GM19468 (cell line): ENCODE data around the gene TNNC2.
"Not testable (repeated sequence)": the region's sequence is repeated elsewhere in the genome, so short reads cannot be mapped to it uniquely, and the experiment has no call there.

Experiments
- ATAC-seq: cut with Tn5 transposase; IDR thresholded peaks from one replicate; pipeline ENCODE4 v1.9.1; 2021; ENCODE audit warnings: mild to moderate bottlenecking, moderate library complexity, moderate number of reproducible peaks; ENCODE audit not compliant: unreplicated experiment; ENCODE audit errors: extremely low read depth

Gene TNNC2

DNA sequence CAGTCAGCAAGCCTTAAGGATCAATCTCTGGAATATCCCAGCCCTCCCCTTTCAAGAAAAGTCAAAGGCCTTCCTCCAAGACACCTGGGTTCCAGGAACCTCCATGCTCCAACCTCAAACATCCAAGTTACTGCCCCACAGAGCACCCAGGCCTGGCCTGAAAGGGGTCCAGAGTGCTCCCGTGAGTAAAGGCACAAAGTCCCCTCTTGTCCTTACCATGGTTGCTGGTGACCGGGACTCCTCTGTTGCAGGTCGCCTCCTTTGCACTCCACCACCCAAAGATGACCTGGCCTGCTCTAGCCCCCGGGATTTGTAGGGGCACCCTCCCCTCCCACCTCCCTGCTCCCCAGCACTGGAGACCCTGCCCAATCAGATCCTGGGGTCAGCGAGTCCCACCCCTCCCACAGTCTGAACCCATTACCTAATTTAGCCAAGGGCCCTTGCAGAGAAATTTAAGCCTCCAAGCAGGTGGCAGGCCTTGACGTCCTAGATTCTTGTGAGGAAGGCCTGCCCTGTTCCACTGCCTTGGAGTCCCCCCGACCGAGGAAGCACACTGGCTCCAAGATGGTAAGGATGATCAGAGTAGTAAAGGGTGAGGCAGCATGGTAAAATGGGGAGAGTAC, at the start of gene TNNC2:
TSS of gene TNNC2 (minus strand) at position 283 of the 623 bp plus-strand sequence. CDS start at position 219, 64 bp downstream.
- no peak for ATAC-seq

DNA sequence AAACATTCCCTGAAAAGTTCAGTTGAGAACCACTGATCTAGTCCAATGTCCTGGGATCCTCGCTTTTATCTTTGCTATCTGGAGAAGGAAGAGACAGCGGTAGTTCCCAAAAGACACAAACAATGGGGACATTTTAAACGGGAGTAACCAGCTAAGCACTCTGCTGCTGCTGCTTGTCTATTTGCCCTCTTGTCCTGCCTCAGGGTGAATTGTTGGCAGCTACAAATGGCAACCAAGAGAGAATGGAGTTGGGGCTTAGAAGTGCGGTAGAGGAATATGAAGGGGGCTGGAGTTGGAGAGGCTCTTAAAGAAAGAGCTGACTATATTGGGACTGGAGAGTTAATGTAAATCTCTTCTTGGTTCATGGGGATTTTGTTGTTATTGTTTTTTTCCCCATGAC, 47.5 kb upstream of the TNNC2 start:
- ATAC-seq = no peak

DNA sequence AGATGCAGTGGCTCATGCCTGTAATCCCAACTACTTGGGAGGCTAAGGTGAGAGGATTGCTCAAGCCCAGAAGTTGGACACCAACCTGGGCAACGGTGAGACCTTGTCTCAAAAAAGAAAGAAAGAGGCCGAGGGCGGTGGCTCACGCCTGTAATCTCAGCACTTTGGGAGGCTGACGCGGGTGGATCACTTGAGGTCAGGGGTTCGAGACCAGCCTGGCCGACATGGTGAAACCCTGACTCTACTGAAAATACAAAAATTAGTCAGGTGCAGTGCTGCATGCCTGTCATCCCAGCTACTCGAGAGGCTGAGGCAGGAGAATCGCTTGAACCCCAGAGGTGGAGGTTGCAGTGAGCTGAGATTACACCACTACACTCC, 47.0 kb upstream of the TNNC2 start:
- ATAC-seq = not testable (repeated sequence)

DNA sequence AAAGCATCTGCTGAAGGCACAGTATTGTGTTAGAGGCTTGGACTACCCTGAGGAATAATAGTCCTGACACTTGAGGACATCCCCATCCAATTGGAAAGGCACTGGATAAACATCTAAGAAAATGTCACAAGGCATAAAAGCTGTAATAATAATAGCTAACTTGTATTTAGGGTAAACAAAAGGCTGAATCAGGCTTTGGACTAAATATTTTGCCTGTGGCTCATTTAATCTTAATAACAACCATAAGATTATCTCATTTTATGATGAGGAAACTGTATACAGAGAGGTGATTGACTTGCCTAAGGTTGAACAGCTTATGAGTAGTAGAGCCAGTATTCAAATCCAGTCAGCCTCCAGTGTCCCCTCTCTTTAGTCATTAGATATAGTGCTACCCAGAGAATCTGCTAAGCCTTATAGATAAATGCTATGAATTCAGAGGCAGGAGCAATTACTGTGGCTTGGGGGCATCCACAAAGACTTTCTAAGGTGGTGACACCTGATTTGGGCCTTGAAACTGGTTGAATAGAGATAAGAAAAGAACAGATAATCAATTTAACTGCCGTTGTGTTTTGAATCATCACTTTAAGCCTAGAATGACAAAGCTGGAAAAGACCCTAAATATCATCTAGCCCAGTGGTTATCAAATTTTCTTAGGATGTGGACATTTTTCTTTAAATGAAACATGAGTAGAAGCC, 46.4 kb upstream of the TNNC2 start:
- ATAC-seq = no peak

DNA sequence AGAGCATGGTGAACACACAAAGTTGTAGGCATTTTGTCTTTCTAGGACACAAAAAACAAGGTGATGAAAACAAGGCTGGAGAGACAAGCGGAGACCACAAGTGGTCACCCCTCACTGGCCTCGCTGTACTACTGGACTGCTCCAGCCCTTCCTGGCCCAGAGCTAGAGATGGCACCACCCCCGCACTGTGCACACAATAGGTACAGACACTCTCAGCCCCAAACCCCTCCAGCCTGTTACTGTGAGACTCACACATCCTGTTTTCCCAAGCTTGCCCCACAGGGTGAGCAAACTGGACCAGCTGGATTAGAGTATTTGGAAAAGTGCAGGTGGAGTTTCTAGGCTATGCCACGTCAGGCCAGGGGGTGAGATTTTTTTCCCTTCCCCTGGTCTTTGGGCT, 45.5 kb upstream of the TNNC2 start:
- ATAC-seq = no peak

DNA sequence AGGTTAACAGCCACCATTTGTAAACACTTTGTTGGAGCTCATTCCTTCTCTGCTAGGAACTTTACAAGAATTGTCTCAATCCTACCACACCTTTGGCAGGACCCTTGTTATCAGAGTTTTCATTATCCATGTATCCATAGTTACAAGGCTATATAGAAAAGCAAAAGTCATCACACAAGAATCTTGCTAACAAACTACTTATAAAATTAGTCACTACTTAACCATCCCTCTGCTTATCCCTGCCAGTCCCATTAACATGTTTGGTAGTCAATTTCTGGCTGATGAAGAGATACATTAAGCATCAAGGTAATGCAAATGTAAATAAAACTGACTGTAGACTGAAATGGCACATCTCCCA, 40.7 kb upstream of the TNNC2 start:
- ATAC-seq = no peak

DNA sequence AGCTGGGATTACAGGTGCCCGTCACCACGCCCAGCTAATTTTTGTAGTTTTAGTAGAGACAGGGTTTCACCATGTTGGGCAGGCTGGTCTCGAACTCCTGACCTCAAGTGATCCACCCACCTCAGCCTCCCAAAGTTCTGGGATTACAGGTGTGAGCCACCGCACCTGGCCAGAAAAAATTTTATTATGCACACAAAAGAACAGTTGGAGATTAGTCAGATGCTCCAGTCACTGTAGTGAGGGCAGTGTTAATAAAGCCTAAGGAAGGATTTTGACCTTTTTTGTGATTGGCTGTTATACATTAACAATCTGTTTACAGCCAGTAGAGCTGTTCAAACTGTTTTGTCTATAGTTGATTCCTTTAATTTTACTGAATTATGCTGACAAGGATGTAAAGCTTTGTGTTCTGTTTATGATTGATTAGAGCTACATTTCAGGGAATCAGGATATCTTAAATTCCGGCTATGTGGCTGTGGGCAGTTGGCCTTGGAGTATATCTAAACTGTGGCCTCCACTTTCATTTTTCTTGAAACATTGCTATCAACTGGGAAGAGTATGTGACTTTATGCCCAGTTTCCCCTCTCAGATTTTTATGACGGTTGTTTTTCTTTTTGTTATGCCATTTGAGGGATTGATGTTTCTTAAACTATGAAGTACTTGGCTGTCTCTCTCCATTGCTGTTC, 40.2 kb upstream of the TNNC2 start:
- ATAC-seq = no peak

DNA sequence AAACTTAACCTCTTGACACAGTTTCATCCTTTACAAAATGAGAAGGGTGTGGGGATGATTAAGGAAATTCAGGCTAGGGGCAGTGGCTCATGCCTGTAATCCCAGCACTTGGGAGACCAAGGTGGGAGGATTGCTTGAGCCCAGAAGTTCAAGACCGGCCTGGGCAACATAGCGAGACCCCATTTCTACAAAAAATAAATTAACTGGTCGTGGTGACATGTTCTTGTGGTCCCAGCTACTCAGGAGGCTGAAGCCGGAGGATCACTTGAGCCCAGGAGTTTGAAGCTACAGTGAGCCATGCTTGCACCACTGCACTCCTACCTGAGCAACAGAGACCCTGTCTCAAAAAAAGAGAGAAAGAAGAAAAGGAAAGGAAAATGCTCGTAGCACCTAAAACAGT, 39.3 kb upstream of the TNNC2 start:
- ATAC-seq = no peak

DNA sequence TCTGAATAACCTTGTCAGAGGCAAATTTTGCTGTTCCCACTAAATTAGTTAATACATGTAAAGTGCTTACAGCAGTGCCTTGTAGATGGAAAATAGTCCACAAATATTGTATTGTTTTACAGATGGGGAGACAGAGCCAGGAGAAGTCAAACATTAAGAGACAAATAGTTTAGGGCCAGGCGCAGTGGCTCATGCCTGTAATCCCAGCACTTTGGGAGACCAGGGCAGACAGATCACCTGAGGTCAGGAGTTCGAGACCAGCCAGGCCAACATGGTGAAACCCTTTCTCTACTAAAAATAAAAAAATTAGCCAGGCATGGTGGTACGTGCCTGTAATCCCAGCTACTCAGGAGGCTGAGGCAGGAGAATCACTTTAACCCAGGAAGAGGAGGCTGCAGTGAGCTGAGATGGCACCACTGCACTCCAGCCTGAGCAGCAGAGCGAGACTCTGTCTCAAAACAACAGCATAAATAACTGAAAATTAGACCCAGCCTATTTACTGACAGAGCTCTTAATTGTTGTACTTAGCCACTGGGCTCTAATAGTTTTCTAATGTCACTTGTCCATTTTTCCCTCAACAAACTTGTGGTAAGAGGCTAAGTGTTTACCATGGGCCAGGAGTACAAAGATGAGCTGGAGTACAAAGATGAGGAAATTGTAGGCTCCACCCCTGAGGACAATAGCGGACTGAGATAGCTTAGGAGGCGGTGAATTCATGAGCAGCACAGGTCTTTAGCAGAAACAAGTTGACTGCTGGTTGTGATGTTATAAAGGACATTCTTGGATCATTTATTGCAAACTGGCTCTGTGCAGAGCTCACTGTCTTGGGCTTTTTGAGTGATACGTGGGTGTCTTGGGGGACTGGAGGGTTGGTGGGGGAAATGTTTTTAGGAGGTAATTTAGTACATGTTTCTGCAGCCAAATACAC, 36.7 kb upstream of the TNNC2 start:
- no peak for ATAC-seq

DNA sequence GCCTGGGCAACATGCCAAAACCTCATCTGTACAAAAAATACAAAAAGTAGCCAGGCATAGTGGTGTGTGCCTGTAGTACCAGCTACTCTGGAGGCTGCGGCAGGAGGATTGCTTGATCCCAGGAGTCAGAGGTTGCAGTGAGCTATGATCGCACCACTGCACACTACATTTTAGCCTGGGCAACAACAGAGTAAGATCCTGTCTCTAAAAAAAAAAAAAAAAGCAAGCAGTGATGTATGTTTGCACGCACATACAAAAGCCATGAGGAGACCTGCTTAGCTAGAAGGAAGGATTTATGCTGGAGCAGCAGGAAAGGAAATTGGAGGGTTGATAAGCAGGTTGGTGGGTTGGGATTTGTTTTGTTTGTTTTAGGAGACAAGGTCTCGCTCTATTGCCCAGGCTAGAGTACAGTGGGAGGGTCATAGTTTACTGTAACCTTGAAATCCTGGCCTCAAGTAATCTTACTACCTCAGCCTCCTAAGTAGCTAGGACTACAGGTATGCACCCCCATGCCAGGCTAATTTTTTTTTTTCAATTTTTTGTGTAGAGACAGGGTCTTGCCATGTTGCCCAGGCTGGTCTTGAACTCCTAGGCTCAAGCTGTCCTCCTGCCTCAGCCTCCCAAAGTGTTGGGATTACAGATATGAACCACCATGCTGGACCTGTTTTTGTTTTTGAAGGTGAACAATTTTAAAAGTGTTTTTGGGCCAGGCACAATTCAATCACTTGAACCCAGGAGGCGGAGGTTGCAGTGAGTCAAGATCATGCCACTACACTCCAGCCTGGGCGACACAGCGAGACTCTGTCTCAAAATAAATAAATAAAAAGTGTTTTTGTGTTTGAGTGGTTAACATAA, 34.3 kb upstream of the TNNC2 start:
- ATAC-seq = no peak

DNA sequence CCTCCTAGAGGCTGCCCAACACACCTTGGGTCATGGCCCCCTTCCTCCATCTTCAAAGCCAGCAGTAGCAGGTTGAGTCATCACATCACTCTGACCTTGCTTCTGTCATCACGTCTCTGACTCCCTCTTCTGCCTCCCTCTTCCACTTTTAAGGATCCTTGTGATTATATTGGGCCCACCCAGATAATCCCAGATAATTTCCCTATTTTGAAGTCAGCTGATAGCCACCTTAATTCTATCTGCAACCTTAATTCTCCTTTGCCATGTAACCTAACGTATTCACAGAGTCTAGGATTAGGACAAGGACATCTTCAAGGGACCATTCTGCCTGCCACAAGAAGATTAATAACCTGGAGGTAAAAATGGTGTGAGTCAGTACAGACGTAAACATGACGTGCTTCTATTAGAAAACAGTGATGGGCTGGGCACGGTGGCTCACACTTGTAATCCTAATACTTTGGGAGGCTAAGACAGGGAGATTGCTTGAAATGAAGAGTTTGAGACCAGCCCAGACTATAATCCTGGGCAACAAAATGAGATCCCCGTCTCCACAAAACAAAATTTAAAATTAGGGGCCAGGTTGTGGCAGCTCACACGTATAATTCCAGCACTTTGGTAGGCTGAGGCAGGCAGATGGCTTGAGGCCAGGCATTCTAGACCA, 33.6 kb upstream of the TNNC2 start:
- no peak for ATAC-seq

DNA sequence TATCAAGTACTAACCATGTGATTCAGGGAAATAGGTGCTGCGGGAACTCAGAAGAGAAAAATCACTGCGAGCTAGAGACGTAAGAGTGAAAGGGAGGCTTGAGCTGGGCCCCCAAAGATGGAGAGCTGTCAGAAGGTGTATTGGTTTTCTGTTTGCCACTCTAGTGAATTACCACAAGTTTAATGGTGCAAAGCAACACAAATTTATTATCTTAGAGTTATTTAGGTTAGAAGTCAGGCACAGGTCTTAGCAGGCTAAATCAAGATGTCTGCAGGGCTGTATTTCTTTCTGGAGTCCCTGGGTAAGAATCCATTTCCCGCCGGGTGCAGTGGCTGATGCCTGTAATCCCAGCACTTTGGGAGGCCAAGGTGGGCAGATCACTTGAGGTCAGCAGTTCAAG, 32.8 kb upstream of the TNNC2 start:
- ATAC-seq = no peak

DNA sequence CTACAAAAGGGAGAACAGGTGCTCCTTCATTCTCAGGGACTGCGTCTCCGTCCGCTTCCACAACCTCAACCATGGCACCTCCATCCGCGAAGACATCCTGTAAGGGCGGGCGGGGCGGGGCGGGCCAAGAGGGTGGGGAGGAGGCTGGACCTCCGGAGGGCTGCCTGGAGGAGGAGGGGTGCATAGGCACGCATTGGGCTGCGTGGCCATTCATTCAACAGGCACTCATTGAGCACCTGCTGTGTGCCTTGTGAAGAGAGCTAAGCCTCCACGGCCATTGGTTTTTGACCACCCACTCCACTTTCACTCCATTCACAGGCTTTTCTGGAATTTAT, 30.7 kb upstream of the TNNC2 start:
- ATAC-seq = no peak

DNA sequence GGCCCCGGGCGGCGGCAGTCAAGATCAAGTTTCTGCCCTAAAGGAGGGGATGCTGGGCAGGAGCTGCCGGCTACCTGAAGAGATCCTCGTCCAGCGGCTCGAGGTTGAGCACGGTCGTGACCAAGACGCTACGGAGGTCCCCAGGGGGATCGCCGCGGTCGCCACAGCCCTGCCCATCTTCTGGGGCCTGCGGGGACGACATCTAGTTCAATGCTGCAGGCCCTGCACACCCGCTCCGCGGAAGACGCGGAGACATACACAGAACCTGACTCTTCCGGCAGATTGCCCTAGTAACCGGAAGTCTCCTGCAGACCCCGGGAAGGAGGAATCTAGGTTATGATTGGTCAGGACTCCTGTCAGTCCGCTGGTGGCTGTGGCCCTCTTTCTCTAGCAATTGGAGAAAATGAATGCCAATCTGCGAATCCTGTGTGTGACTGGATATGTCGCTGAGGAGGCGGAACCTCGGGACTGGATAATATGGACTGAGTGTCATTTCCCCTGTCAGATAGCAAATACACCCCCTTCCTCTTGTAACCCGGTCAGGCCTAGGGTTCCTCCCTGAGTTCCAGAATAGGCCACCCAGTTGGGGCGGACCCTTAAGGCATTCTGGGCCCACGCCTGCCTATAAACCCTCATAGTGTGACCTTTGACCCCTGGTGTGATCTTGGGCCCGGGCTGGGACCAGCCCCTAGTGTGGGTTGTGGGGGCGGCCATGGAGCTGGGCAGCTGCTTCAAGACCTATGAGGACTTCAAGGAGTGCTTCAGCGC, 30.2 kb upstream of the TNNC2 start, which contains the start of the genes ACOT8 and ZSWIM3:
TSS of gene ACOT8 (minus strand) at position 279 of the 768 bp plus-strand sequence. CDS start at position 202, 77 bp downstream.
TSS of gene ZSWIM3 (plus strand) at position 501 of the 768 bp plus-strand sequence. CDS start at position 713, 212 bp downstream.
- ATAC-seq = peak; percentile 90

DNA sequence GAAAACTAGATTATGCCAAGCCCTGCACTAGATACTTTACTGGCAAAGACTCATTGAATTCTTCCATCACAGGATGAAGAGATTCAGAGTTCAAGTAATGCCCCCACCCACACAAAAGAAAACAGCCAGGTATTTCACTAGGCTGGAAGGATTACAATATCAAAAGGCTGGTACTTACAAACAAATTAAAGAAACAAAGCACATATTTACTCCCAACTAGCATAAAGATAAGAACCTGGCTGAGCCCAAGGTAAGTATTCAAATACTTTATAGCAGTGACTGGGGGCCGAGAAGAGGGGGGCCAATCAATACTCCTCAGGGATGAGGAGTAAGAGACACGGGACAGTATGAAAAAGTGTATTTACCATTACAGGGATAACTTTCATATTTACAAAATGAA, 26.4 kb upstream of the TNNC2 start:
- ATAC-seq = no peak

DNA sequence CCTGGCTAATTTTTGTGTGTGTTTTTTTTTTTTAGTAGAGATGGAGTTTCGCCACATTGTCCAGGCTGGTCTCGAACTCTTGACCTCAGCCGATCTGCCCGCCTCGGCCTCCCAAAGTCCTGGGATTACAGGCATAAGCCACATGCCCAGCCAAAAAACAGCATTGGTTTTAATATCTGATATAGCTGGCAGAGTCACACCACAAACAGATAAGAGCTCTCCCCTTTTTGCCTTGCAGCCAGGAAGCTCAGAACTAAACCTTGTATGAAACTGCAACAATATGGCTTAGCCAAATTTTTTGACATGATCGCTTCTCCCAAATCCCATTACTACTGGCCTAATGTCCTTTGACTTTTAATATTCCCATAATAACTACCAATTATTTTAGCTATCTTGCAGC, 25.2 kb upstream of the TNNC2 start:
- no peak for ATAC-seq

DNA sequence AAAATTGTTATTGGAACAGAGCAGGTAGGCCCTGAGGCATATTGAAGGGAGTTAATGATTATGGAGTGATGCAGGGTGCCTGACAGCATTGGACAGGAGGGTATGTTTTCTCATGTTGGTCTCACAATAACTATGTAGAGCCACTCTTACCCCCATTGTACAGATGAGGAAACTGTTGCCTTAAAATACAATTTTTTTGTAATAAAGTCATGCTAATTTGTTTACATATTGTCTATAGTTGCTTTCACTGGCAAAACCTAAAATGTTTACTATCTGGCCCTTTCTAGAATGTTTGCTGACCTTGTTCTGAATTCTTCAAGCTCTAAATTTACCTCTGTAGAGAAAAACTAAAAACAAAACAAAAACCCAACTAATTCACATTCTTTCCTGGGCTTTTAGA, 24.4 kb upstream of the TNNC2 start:
- ATAC-seq = no peak

DNA sequence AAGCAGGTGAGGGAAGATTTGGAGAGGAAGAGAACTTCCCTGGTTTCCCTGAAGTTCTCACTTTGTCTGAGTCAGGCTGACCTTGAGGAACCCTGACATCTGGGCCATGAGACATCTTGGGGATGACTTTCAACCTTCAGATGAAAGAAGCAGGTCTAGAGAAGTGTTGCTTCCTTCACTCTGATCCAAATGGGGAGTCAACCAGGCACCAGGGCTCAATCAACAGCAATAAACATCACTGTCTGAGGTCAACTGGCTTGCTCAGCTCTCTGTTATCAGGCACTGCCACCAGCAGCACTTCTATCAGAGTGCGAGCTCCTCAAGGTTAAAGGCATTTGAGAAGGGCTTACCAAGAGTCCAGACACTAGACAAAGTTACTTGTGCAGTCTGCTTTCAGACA, 23.8 kb upstream of the TNNC2 start:
- ATAC-seq = no peak
